H9 (cell line): ENCODE measurements around the gene TSHZ1. TPM values are rescaled to one million over a fixed set of nuclear protein-coding genes. Genes with fewer than 3 reads are reported as not detected.

Experiments used
- DNase-seq: peaks from one replicate; pipeline ENCODE4 v3.0.0-alpha.2; 2017
- H2AFZ ChIP-seq: one replicate; pipeline ENCODE4 v1.6.1; 2013; ENCODE audit warnings: mild to moderate bottlenecking, low read length, control low read depth, moderate library complexity
- H2AK5ac ChIP-seq: 2 replicates; pipeline ENCODE4 v1.6.1; 2013; ENCODE audit warnings: low read length, control low read depth, mixed read lengths; ENCODE audit not compliant: insufficient read length
- H2BK120ac ChIP-seq: one replicate; pipeline ENCODE4 v1.6.1; 2013; ENCODE audit warnings: low read depth, mild to moderate bottlenecking, low read length, control low read depth, inconsistent platforms; ENCODE audit not compliant: poor library complexity, severe bottlenecking
- H2BK12ac ChIP-seq: 2 replicates; pipeline ENCODE4 v1.6.1; 2013; ENCODE audit warnings: low read length, control low read depth, mixed read lengths, low read depth; ENCODE audit not compliant: insufficient read length
- H2BK15ac ChIP-seq: 2 replicates; pipeline ENCODE4 v1.6.1; 2013; ENCODE audit warnings: low read depth, low read length, control low read depth
- H2BK20ac ChIP-seq: one replicate; pipeline ENCODE4 v1.6.1; 2013; ENCODE audit warnings: low read depth, mild to moderate bottlenecking, low read length, control low read depth, inconsistent platforms; ENCODE audit not compliant: poor library complexity, severe bottlenecking
- H2BK5ac ChIP-seq: 2 replicates; pipeline ENCODE4 v1.6.1; 2013; ENCODE audit warnings: low read length, control low read depth, mixed read lengths; ENCODE audit not compliant: insufficient read length
- H3K14ac ChIP-seq: 2 replicates; pipeline ENCODE4 v1.6.1; 2013; ENCODE audit warnings: low read length, control low read depth; ENCODE audit not compliant: insufficient read depth
- H3K18ac ChIP-seq: 2 replicates; pipeline ENCODE4 v1.6.1; 2013; ENCODE audit warnings: low read depth, mild to moderate bottlenecking, mixed read lengths, low read length, control low read depth; ENCODE audit not compliant: insufficient read length
- H3K23ac ChIP-seq: 2 replicates; pipeline ENCODE4 v1.6.1; 2013; ENCODE audit warnings: low read length, control low read depth, mixed read lengths, low read depth; ENCODE audit not compliant: insufficient read length
- H3K23me2 ChIP-seq: 2 replicates; pipeline ENCODE4 v1.6.1; 2013; ENCODE audit warnings: low read depth, mild to moderate bottlenecking, mixed read lengths, low read length, control low read depth; ENCODE audit not compliant: insufficient read length, poor library complexity, severe bottlenecking
- H3K27ac ChIP-seq: 2 replicates; pipeline ENCODE4 v1.5.1; 2013; ENCODE audit warnings: low read length, control low read depth, mixed read lengths, low read depth; ENCODE audit not compliant: insufficient read length
- H3K27me3 ChIP-seq: 2 replicates; pipeline ENCODE4 v1.6.1; 2013; ENCODE audit warnings: low read length, control low read depth, inconsistent platforms; ENCODE audit not compliant: insufficient read depth
- H3K4ac ChIP-seq: 2 replicates; pipeline ENCODE4 v1.6.1; 2013; ENCODE audit warnings: low read depth, mild to moderate bottlenecking, control low read depth, inconsistent platforms, low read length, moderate library complexity
- H3K4me1 ChIP-seq: 2 replicates; pipeline ENCODE4 v1.6.1; 2013; ENCODE audit warnings: low read length, control low read depth, inconsistent platforms; ENCODE audit not compliant: insufficient read depth
- H3K4me2 ChIP-seq: 2 replicates; pipeline ENCODE4 v1.6.1; 2013; ENCODE audit warnings: low read length, control low read depth, mixed read lengths; ENCODE audit not compliant: insufficient read length, insufficient read depth
- H3K56ac ChIP-seq: 2 replicates; pipeline ENCODE4 v1.6.1; 2013; ENCODE audit warnings: low read depth, mild to moderate bottlenecking, mixed read lengths, low read length, control low read depth; ENCODE audit not compliant: insufficient read length
- H3K79me1 ChIP-seq: 2 replicates; pipeline ENCODE4 v1.6.1; 2013; ENCODE audit warnings: low read depth, mild to moderate bottlenecking, moderate library complexity, low read length, control low read depth, inconsistent platforms; ENCODE audit not compliant: insufficient read depth, poor library complexity, severe bottlenecking
- H3K79me2 ChIP-seq: 2 replicates; pipeline ENCODE4 v1.6.1; 2013; ENCODE audit warnings: low read length, control low read depth, inconsistent platforms; ENCODE audit not compliant: insufficient read depth
- H3K9ac ChIP-seq: 2 replicates; pipeline ENCODE4 v1.6.1; 2013; ENCODE audit warnings: low read length, control low read depth, mixed read lengths; ENCODE audit not compliant: insufficient read length; ENCODE audit errors: extremely low read depth
- H3K9me3 ChIP-seq: one replicate; pipeline ENCODE4 v1.6.1; 2013; ENCODE audit warnings: low read depth, low read length, inconsistent platforms; ENCODE audit not compliant: control insufficient read depth
- H3T11ph ChIP-seq: one replicate; pipeline ENCODE4 v1.6.1; 2013; ENCODE audit warnings: mild to moderate bottlenecking, low read length, control low read depth, inconsistent platforms
- H4K20me1 ChIP-seq: one replicate; pipeline ENCODE4 v1.6.1; 2013; ENCODE audit not compliant: control insufficient read depth, insufficient read length, insufficient read depth
- H4K5ac ChIP-seq: 2 replicates; pipeline ENCODE4 v1.6.1; 2013; ENCODE audit warnings: low read depth, mild to moderate bottlenecking, mixed read lengths, low read length, control low read depth; ENCODE audit not compliant: insufficient read length
- H4K8ac ChIP-seq: replicated peaks from 2 replicates; pipeline ENCODE4 v1.6.1; 2013; ENCODE audit warnings: low read length, control low read depth, mixed read lengths, low read depth; ENCODE audit not compliant: insufficient read length
- H4K91ac ChIP-seq: 2 replicates; pipeline ENCODE4 v1.6.1; 2013; ENCODE audit warnings: low read depth, mild to moderate bottlenecking, moderate library complexity, mixed read lengths, low read length, control low read depth; ENCODE audit not compliant: insufficient read length
- H3K27ac Mint-ChIP-seq, 3 experiments: 2 replicates in 2 of 3; 3 replicates in 1 of 3; pipeline ENCODE4 v1.8.0; 2020 to 2021; ENCODE audit warnings: mixed read lengths in 3 of 3, mild to moderate bottlenecking in 1 of 3, moderate library complexity in 1 of 3
- H3K27me3 Mint-ChIP-seq: 2 replicates; pipeline ENCODE4 v1.8.0; 2021; ENCODE audit warnings: low read depth, mild to moderate bottlenecking, moderate library complexity, mixed read lengths
- H3K36me3 Mint-ChIP-seq, 3 experiments: 2 replicates in 2 of 3; 3 replicates in 1 of 3; pipeline ENCODE4 v1.8.0; 2020 to 2021; ENCODE audit warnings: low read depth in 3 of 3, mixed read lengths in 3 of 3; ENCODE audit not compliant: insufficient read depth in 1 of 3
- H3K4me1 Mint-ChIP-seq, 2 experiments: 2 replicates each; pipeline ENCODE4 v1.8.0; 2020; ENCODE audit warnings: mixed read lengths in 2 of 2
- H3K4me3 Mint-ChIP-seq, 2 experiments: 2 replicates in 1 of 2; 3 replicates in 1 of 2; pipeline ENCODE4 v1.8.0; 2020 to 2021; ENCODE audit warnings: mild to moderate bottlenecking in 2 of 2, mixed read lengths in 2 of 2, moderate library complexity in 1 of 2
- H3K9me3 Mint-ChIP-seq, 2 experiments: 2 replicates in 1 of 2; 3 replicates in 1 of 2; pipeline ENCODE4 v1.8.0; 2020; ENCODE audit warnings: mild to moderate bottlenecking in 2 of 2, mixed read lengths in 2 of 2, moderate library complexity in 1 of 2
- WGBS: extraction: QIAGEN DNeasy Blood & Tissue Kit; methylation state at CpG from one replicate; pipeline ENCODE4 v1.1.7; 2013; ENCODE audit warnings: missing lambda C conversion rate, low lambda C conversion rate, mixed read lengths; ENCODE audit not compliant: insufficient read length; ENCODE audit errors: extremely low coverage; 5-methylcytosine and 5-hydroxymethylcytosine counted together
- total RNA-seq: library from RNA; stranded (reverse); gene quantifications from 2 replicates; pipeline ENCODE4 v1.2.1, GENCODE V29; 2021
- TF ChIP-seq, protein P1 (sequence below): fragments of 200-600 bp; sonication (generic); conservative IDR thresholded peaks from 3 replicates; pipeline ENCODE4 v1.8.0; 2021; ENCODE audit warnings: antibody characterized with exemption, mild to moderate bottlenecking

The TSHZ1 gene
- total RNA-seq, 1 experiment from 2014 or later: 0.15 TPM

DNA sequence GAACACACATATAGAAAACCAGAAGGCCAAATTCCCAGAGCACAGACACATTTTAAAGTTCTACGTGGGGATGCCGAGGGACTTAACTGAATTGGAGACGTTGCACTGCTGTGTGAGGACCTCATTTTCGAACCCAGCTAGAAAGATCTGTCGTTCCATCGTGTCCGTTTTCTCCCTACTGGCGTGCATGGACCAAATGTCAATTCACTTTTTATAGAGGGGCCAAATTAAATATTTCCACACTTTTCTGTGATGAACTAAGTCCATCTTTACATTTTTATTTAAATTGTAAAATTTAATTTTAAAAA is 692 bp upstream of the TSHZ1 start:
- WGBS: no CpG with 5 or more reads among the region's 8 CpGs
- no peaks in the 10 kb centered on the region for H4K20me1 ChIP-seq
- H3K9me3 ChIP-seq: no peaks in the 10 kb centered on the region
- TF ChIP-seq, protein P1, sequence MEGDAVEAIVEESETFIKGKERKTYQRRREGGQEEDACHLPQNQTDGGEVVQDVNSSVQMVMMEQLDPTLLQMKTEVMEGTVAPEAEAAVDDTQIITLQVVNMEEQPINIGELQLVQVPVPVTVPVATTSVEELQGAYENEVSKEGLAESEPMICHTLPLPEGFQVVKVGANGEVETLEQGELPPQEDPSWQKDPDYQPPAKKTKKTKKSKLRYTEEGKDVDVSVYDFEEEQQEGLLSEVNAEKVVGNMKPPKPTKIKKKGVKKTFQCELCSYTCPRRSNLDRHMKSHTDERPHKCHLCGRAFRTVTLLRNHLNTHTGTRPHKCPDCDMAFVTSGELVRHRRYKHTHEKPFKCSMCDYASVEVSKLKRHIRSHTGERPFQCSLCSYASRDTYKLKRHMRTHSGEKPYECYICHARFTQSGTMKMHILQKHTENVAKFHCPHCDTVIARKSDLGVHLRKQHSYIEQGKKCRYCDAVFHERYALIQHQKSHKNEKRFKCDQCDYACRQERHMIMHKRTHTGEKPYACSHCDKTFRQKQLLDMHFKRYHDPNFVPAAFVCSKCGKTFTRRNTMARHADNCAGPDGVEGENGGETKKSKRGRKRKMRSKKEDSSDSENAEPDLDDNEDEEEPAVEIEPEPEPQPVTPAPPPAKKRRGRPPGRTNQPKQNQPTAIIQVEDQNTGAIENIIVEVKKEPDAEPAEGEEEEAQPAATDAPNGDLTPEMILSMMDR: no peak
- no peaks in the 10 kb centered on the region; the same call in 1 of the 2 replicates for H3K4me1 ChIP-seq
- H2BK12ac ChIP-seq: no peak overlapping the region
- no peak overlapping the region for H2BK15ac ChIP-seq
- H2BK20ac ChIP-seq: no peak overlapping the region
- no peak overlapping the region for H3T11ph ChIP-seq
- peaks cover 24% of the 10 kb centered on the region for H3K23me2 ChIP-seq
- H3K4me2 ChIP-seq: peak overlapping the region; percentile 97
- H3K56ac ChIP-seq: no peak overlapping the region
- no peak overlapping the region for H2BK120ac ChIP-seq
- no peak overlapping the region for H3K14ac ChIP-seq
- no peak overlapping the region for H3K23ac ChIP-seq
- H3K27ac Mint-ChIP-seq: no peak overlapping the region
- no peak overlapping the region for H4K8ac ChIP-seq
- peaks cover 0 to 7% of the 10 kb centered on the region in 2 experiments; a peak in 1 of 5 replicates for H3K9me3 Mint-ChIP-seq
- H3K79me1 ChIP-seq: no peaks in the 10 kb centered on the region
- H3K36me3 Mint-ChIP-seq: peaks cover 0 to 2% (median 0%) of the 10 kb centered on the region in 3 experiments; a peak in 2 of 7 replicates
- no peak overlapping the region for H3K4ac ChIP-seq
- no peak for DNase-seq
- peaks cover 56% of the 10 kb centered on the region for H3K27me3 ChIP-seq
- no peak overlapping the region for H3K27ac ChIP-seq
- no peak overlapping the region for H2AK5ac ChIP-seq
- H3K79me2 ChIP-seq: no peaks in the 10 kb centered on the region
- H4K5ac ChIP-seq: no peak overlapping the region
- H3K4me1 Mint-ChIP-seq: peaks cover 49 to 57% of the 10 kb centered on the region in 2 experiments
- peaks cover 83% of the 10 kb centered on the region for H3K27me3 Mint-ChIP-seq
- H4K91ac ChIP-seq: no peak overlapping the region
- H2AFZ ChIP-seq: no peak overlapping the region
- no peak overlapping the region for H2BK5ac ChIP-seq
- H3K18ac ChIP-seq: no peak overlapping the region
- H3K9ac ChIP-seq: no peak overlapping the region
- H3K4me3 Mint-ChIP-seq: peak overlapping the region; percentile 75 to 95
